Activated CD8-positive, alpha-beta memory T cell treated with anti-CD3 and anti-CD28 coated beads, Interleukin-2, amount 50 U/mL, for 48 hours (primary cell): ENCODE data around the gene MAMDC2.
"Not testable (repeated sequence)": the region's sequence is repeated elsewhere in the genome, so short reads cannot be mapped to it uniquely, and the experiment has no call there.

ENCODE experiments used
- DNase-seq: peaks from one replicate; pipeline ENCODE4 v3.0.0-alpha.2; 2020

MAMDC2 gene

GRCh38 chr9:70143394-70144130 is 99.9 kb downstream of the MAMDC2 start:
- DNase-seq, result no peak

DNA sequence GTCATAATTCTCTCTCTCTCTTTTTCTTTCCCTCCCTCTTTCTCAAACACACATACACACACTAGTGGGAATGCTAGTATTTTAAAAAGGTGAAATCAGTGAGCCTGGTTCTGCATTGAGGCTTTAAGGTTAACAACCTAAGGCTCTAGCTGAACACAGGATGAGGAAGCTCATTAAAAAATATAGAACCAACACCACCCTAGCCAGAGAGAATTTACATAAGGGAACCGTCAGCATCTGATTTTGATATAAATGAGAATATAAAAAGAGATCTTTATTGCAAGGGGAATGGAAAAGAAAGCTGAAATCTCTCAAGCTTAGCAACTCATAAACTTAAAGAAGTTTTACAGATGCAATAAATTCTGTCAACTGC is 100.5 kb downstream of the MAMDC2 start:
- DNase-seq, result no peak

GRCh38 chr9:70145981-70146380 is 102.3 kb downstream of the MAMDC2 start:
- no peak for DNase-seq

GRCh38 chr9:70147196-70147595 is 103.5 kb downstream of the MAMDC2 start:
- DNase-seq, result no peak

DNA sequence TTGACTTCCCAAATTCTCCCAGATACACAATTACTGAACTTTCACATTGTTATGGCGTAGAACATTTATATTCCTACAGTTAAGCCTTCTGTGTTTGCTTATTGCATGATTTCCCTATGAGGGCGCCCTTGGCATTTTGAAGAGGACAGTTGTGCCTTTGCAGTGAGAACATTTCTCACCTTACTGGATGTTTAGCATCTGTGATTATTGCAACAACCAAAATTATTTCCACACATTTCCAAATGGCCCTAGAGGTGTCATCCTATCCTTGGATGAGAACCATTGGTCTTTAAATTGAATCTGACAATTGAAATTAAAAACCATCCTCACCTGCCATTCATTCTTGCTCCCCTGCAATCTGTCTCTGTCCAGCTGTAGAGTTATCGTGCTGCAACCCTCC is 104.0 kb downstream of the MAMDC2 start:
- no peak for DNase-seq

- no peak for DNase-seq
These were observed 108.7 kb downstream of the MAMDC2 start for GRCh38 chr9:70152350-70152749.

GRCh38 chr9:70156729-70157128 is 113.1 kb downstream of the MAMDC2 start:
- no peak for DNase-seq

DNA sequence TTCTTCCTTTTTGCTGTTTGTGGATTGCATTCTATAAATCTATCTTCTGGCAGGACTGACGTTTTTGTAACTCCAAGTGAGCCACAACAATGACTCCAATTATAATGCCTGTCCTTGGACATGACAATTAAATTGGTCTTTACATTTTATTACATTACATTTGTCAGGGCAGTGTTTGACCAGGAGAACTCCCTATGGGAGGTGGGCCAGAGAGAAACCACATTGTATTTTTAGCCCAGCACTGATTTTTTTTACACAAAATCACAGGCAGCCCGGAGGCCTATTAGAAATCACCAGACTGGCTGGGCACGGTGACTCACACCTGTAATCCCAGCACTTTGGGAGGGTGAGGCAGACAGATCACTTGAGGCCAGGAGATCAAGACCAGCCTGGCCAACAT is 116.0 kb downstream of the MAMDC2 start:
- DNase-seq, result no peak

DNA sequence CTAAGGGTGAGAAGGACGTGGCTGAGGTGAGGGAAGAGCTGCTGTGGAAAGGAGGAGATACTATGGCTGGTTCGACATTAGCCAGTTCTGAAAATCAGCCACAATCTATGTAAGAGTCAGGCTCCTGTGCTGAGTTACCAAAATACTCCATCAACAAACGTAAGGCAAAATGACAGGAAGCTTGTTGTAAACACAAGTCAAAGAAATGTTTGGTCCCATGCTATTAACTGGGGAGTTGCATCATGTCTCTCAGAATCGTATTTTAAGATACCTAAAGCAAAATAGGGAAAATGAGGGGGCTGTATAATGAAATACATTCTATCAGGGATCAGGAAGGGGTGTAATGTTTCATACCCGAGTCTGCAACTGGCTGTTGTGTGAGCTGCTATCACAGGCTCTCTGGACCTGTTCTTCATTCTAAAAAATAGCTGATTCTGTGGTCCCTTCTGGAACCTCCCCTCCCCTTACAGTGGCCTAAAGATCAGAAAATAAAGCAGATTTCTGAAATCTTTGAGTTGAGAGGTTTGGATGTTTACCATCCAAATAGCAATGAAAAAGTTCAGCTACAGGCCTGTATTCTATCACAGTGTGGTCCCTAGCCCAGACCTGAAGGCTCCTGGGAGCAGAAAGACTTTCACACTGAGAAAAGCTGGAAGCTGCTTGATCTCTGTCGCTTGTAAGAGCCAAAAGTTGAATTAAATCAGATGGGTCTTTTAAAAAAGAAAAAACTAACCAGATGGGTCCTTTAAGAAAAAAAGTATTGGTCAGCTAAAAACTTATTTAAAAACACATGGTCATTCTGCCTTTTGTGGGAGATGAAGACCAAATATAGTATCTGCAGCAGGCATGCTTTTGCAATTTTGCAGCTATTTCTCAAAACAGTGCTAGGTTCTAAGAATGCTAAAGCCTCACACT is 117.3 kb downstream of the MAMDC2 start:
- DNase-seq, result no peak

DNA sequence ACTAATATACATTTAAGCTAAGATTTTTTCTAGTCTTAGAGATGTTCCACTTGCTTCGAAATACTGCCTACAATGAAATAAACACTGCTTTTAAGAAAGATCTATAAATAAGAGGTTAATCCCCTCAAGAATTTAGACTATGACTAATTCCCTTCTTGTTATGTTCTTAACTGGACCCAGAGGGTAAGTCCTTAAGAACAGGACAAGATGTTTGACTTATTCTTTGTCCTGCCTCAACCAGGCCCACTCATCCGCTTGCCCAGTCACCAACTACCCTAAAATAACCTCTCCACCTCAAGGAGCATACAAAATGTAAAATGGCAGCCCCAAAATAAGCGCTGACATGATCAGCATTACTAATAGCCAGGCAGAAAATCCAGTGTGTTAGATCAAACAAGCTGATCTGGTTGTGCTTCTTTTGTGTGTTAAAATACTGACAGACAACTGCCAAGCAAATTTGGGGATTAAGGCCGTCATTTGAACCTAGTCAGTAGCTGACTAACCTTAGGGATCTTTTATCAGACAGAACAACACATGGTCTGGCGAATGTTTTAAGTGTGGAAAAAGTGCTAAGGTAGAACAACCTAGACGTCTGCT is 121.5 kb downstream of the MAMDC2 start:
- DNase-seq, result no peak

- no peak for DNase-seq
These were observed 124.9 kb downstream of the MAMDC2 start for GRCh38 chr9:70168521-70168920.

GRCh38 chr9:70169222-70169621 is 125.6 kb downstream of the MAMDC2 start:
- no peak for DNase-seq

DNA sequence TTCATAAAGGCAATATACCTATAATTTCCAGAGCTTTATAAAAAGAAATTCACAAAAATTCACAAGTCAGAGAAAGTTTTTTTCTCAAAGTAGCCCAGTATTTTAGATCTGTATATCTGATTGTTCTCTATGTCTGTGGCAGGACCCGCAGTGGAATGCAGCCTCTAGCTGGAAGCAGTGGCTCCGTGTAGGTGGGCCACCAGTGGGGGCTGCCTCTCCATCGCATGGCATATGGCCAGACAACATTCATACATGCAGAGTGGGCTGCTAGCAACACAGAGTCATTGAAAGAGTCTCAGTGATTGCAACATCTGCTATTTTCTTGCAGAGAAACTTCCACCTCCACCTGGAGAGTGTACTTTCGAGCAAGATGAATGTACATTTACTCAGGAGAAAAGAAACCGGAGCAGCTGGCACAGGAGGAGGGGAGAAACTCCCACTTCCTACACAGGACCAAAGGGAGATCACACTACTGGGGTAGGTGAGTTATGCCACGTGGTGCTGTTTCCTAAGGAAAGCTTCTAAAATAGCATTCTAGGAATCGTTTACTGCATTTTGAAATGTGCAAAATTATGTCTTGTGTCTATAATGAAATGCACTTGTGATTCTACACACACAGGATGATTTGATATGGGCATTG is 126.6 kb downstream of the MAMDC2 start:
- no peak for DNase-seq

GRCh38 chr9:70172532-70172931 is 128.9 kb downstream of the MAMDC2 start:
- DNase-seq, result no peak

DNA sequence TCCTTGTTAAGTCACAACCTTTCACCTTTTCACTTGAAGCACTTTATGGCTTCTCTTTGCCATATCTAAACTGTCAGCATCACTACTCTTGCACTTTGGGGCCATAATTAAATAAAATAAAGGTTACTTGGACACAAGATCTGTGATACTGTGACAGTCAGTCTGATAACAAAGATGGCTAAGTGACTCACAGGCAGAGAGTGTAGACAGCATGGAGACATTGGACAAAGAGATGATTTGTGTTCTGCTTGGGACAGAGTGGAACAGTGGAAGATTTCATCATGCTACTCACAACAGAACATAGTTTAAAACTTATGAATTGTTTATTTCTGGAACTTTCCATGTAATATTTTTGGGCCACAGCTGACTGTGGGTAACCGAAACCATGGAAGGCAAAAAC is 133.5 kb downstream of the MAMDC2 start:
- no peak for DNase-seq

DNA sequence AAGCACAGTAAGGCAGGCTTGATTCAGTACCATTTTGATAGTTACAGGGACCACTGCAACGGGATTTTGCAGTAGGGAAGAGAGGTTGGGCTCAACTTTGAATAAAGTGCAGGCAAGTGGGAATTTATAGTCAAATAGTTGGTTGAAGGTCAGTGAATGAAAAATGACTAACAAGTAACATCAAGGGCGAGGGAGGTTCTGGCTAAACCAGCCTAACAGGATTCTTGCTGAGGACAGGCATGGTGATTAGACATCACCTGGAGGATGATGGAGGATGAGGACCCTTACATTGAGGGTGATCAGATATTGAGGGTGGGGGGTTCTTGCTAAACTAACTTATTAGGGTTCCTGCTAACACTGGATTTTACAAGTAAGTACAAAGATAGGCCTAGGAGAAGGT is 149.1 kb downstream of the MAMDC2 start:
- DNase-seq, result no peak

- no peak for DNase-seq
These were observed 151.8 kb downstream of the MAMDC2 start for GRCh38 chr9:70195456-70195855.

DNA sequence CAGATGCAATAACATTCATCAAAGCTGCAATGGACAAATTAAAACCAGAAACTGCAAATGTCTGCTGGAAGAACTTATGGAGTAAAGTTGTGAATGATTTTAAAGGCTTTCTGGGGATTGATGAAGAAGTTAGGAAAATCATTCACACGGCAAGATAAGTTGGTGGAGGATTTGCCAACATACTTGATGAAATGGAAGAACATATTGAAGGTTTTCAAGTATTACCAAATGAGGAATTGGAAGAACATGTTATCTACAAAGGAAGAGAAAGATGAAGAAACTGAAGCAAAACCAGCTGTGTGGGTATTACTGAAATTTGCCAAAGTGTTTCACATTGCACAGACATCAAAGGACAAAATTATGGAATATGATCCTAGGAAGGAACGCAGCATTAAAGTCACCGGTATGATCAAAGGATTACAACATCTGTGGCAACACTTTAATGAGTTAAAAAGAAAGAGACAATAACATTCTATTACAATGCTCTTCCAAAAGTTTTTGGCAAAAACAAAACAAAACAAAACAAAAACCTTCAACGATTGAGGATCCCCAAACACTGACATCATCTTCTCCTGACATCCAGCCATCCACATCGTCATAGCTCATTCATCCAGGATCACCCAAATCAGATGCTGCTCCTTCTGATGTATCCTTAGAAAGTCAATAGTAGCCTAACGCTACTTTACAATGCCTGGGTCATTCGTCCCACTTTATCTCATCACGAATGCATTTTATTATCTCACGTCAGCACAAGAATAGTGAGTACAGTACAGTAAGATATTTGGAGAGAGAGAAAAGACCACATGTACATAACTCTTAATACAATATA is 153.8 kb downstream of the MAMDC2 start:
- DNase-seq, result no peak

GRCh38 chr9:70204743-70205142 is 161.1 kb downstream of the MAMDC2 start:
- not testable (repeated sequence) for DNase-seq

GRCh38 chr9:70205366-70206020 is 161.8 kb downstream of the MAMDC2 start:
- DNase-seq, result no peak

DNA sequence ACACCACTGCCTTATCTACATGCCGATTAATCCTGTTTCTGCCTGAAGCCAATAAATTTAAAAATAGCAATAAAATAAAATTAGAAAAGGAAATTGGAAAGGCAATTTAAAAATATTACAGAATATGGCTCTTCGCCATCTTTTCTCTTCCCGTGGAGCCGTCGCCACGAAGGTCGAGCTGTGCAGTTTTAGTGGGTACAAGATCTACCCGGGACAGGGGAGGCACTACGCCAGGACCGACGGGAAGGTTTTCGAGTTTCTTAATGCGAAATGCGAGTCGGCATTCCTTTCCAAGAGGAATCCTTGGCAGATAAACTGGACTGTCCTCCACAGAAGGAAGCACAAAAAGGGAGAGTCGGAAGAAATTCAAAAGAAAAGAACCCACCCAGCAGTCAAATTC is 173.4 kb downstream of the MAMDC2 start:
- no peak for DNase-seq

GRCh38 chr9:70218767-70219166 is 175.1 kb downstream of the MAMDC2 start:
- DNase-seq, result no peak
